ENCODE results near the gene KHDRBS2.

Gene KHDRBS2

GRCh38 chr6:62035952-62036351 is 250.1 kb downstream of the KHDRBS2 start:
- no peak for DNase-seq (ENCODE audit: low read depth)

GRCh38 chr6:62013719-62014118 is 272.3 kb downstream of the KHDRBS2 start:
- no peak for DNase-seq (ENCODE audit: low read depth)

- no peak for DNase-seq (ENCODE audit: low read depth)
Measured at GRCh38 chr6:62009445-62009844, 276.6 kb downstream of the KHDRBS2 start.

- DNase-seq (ENCODE audit: low read depth) = no peak
Measured at GRCh38 chr6:61989616-61990015, 296.4 kb downstream of the KHDRBS2 start.

- DNase-seq (ENCODE audit: low read depth) = no peak
Measured at GRCh38 chr6:61980622-61981021, 305.4 kb downstream of the KHDRBS2 start.

GRCh38 chr6:61977947-61978346 is 308.1 kb downstream of the KHDRBS2 start:
- peak; percentile 6 for DNase-seq (ENCODE audit: low read depth)

GRCh38 chr6:61977099-61977498 is 308.9 kb downstream of the KHDRBS2 start:
- no peak for DNase-seq (ENCODE audit: low read depth)

GRCh38 chr6:61959196-61959595 is 326.8 kb downstream of the KHDRBS2 start:
- no peak for DNase-seq (ENCODE audit: low read depth)

- DNase-seq (ENCODE audit: low read depth) = no peak
Measured at GRCh38 chr6:61953851-61954250, 332.2 kb downstream of the KHDRBS2 start.

GRCh38 chr6:61951586-61951985 is 334.4 kb downstream of the KHDRBS2 start:
- DNase-seq (ENCODE audit: low read depth) = no peak

- no peak for DNase-seq (ENCODE audit: low read depth)
Measured at GRCh38 chr6:61950811-61951210, 335.2 kb downstream of the KHDRBS2 start.

GRCh38 chr6:61949971-61950370 is 336.1 kb downstream of the KHDRBS2 start:
- DNase-seq (ENCODE audit: low read depth) = no peak

GRCh38 chr6:61949161-61949560 is 336.9 kb downstream of the KHDRBS2 start:
- no peak for DNase-seq (ENCODE audit: low read depth)

GRCh38 chr6:61947311-61947947 is 338.6 kb downstream of the KHDRBS2 start:
- no peak for DNase-seq (ENCODE audit: low read depth)

GRCh38 chr6:61940919-61941318 is 345.1 kb downstream of the KHDRBS2 start:
- no peak for DNase-seq (ENCODE audit: low read depth)

GRCh38 chr6:61935242-61935846 is 350.7 kb downstream of the KHDRBS2 start:
- no peak for DNase-seq (ENCODE audit: low read depth)

- DNase-seq (ENCODE audit: low read depth) = no peak
Measured at GRCh38 chr6:61909486-61909885, 376.5 kb downstream of the KHDRBS2 start.

- no peak for DNase-seq (ENCODE audit: low read depth)
Measured at GRCh38 chr6:61901748-61902147, 384.3 kb downstream of the KHDRBS2 start.

- DNase-seq (ENCODE audit: low read depth) = no peak
Measured at GRCh38 chr6:61894536-61894935, 391.5 kb downstream of the KHDRBS2 start.

GRCh38 chr6:61887423-61887822 is 398.6 kb downstream of the KHDRBS2 start:
- DNase-seq (ENCODE audit: low read depth) = peak; percentile 24

GRCh38 chr6:61886608-61887259 is 399.3 kb downstream of the KHDRBS2 start:
- peak; percentile 19 for DNase-seq (ENCODE audit: low read depth)

- no peak for DNase-seq (ENCODE audit: low read depth)
Measured at GRCh38 chr6:61869632-61870400, 416.2 kb downstream of the KHDRBS2 start.
